Measurements from ENCODE around the gene TRAPPC12. TPM values are rescaled to one million over a fixed set of nuclear protein-coding genes. Genes with fewer than 3 reads are reported as not detected.

The TRAPPC12 gene
- total RNA-seq, 1 donor: 67.0 TPM

GRCh38 chr2:3459185-3460015 is 79.9 kb downstream of the TRAPPC12 start:
- Histone ChIP-seq H3K27ac (ENCODE audit: low read depth, low read length) (no peak overlapping the region), H3K4me3 (ENCODE audit: insufficient read depth, low read length) (no peak overlapping the region), H3K27me3 (ENCODE audit: insufficient read depth, low read length) (no peaks in the 10 kb centered on the region), H3K4me1 (ENCODE audit: insufficient read depth, low read length) (peaks cover 5% of the 10 kb centered on the region), H3K79me2 (ENCODE audit: insufficient read depth, low read length) (no peaks in the 10 kb centered on the region), H4K20me1 (ENCODE audit: insufficient read depth, low read length) (no peaks in the 10 kb centered on the region), H2AFZ (ENCODE audit: low read length) (no peak overlapping the region), H3K4me2 (ENCODE audit: insufficient read depth, low read length) (no peak overlapping the region), H3K9me3 (ENCODE audit: low read depth, low read length) (no peaks in the 10 kb centered on the region), H3K36me3 (ENCODE audit: insufficient read depth, low read length) (peaks cover 32% of the 10 kb centered on the region)
- TF ChIP-seq, protein P1, sequence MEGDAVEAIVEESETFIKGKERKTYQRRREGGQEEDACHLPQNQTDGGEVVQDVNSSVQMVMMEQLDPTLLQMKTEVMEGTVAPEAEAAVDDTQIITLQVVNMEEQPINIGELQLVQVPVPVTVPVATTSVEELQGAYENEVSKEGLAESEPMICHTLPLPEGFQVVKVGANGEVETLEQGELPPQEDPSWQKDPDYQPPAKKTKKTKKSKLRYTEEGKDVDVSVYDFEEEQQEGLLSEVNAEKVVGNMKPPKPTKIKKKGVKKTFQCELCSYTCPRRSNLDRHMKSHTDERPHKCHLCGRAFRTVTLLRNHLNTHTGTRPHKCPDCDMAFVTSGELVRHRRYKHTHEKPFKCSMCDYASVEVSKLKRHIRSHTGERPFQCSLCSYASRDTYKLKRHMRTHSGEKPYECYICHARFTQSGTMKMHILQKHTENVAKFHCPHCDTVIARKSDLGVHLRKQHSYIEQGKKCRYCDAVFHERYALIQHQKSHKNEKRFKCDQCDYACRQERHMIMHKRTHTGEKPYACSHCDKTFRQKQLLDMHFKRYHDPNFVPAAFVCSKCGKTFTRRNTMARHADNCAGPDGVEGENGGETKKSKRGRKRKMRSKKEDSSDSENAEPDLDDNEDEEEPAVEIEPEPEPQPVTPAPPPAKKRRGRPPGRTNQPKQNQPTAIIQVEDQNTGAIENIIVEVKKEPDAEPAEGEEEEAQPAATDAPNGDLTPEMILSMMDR (IDR thresholded peaks at IDR 0.05; ENCODE audit: extremely low read depth, low read depth, low read length): no peak
- peak; percentile 53 for DNase-seq (ENCODE audit: insufficient read length, low spot score, missing footprints)

GRCh38 chr2:3460156-3460555 is 80.7 kb downstream of the TRAPPC12 start:
- Histone ChIP-seq H3K27me3 (ENCODE audit: insufficient read depth, low read length) (no peaks in the 10 kb centered on the region), H3K4me1 (ENCODE audit: insufficient read depth, low read length) (peaks cover 6% of the 10 kb centered on the region), H3K4me2 (ENCODE audit: insufficient read depth, low read length) (no peak overlapping the region), H3K27ac (ENCODE audit: low read depth, low read length) (no peak overlapping the region), H3K79me2 (ENCODE audit: insufficient read depth, low read length) (no peaks in the 10 kb centered on the region), H3K36me3 (ENCODE audit: insufficient read depth, low read length) (peaks cover 39% of the 10 kb centered on the region), H4K20me1 (ENCODE audit: insufficient read depth, low read length) (no peaks in the 10 kb centered on the region), H3K4me3 (ENCODE audit: insufficient read depth, low read length) (no peak overlapping the region), H2AFZ (ENCODE audit: low read length) (no peak overlapping the region), H3K9me3 (ENCODE audit: low read depth, low read length) (no peaks in the 10 kb centered on the region)
- DNase-seq (ENCODE audit: insufficient read length, low spot score, missing footprints): peak; percentile 48
- TF ChIP-seq, protein P1 (IDR thresholded peaks at IDR 0.05; ENCODE audit: extremely low read depth, low read depth, low read length): no peak

DNA sequence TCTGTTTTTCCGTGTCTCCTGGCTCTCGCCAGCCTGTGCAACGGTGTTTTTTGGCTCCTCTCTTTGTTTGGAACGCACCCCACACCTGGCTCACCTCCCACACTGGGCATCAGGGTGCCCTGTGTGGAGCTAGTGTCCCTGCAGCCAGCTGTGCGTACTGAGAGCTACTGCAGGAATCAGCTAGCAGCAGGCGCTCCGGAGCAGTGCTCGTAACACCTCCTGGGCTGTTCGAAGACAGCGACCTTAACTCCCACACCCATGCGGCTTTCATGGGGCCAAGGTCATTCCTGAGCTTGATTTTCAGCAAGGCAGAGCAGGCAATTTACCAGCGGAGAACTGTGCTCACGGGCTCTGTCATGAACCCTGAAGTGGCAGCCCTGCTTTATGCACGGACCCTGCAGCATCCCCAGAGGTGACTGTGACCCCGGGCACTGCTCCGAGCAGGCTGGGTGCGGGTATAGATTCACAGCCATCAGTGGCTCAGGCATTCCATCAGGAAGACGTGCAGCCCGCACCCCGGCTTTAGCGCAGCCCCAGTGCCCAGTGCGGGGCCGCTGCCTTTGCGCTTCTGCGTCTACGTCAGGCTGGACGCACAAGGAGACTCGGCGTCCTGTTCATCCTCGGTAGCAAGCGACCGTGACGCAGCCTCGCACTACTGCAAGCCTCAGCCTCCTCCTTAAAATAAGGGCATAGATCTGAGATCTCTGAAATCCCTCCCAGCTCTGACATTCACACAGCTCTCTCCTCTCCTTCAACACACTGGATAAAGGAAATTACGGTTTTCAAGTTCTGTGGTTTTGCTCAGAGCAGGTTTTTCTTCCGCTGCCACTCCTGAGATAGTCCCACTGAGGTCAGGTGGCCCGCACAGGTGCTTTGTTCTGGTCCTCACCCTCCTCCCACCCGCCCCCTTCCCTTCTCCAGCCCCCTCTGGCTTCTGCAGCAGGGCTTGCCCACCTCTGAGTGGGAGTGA is 81.6 kb downstream of the TRAPPC12 start:
- Histone ChIP-seq H3K4me2 (ENCODE audit: insufficient read depth, low read length) (no peak overlapping the region), H3K79me2 (ENCODE audit: insufficient read depth, low read length) (no peaks in the 10 kb centered on the region), H3K9me3 (ENCODE audit: low read depth, low read length) (no peaks in the 10 kb centered on the region), H4K20me1 (ENCODE audit: insufficient read depth, low read length) (no peaks in the 10 kb centered on the region), H3K4me3 (ENCODE audit: insufficient read depth, low read length) (no peak overlapping the region), H3K4me1 (ENCODE audit: insufficient read depth, low read length) (peaks cover 16% of the 10 kb centered on the region), H3K27me3 (ENCODE audit: insufficient read depth, low read length) (no peaks in the 10 kb centered on the region), H2AFZ (ENCODE audit: low read length) (no peak overlapping the region), H3K27ac (ENCODE audit: low read depth, low read length) (peak overlapping the region; percentile 54), H3K36me3 (ENCODE audit: insufficient read depth, low read length) (peaks cover 31% of the 10 kb centered on the region)
- peak; percentile 61 for DNase-seq (ENCODE audit: insufficient read length, low spot score, missing footprints)
- TF ChIP-seq, protein P1 (IDR thresholded peaks at IDR 0.05; ENCODE audit: extremely low read depth, low read depth, low read length): no peak
